ENCODE measurements around the gene USP4. TPM values are rescaled to one million over a fixed set of nuclear protein-coding genes. Genes with fewer than 3 reads are reported as not detected.

Gene USP4
- total RNA-seq, 1 experiment from 2014 or later = 31.7 TPM

DNA sequence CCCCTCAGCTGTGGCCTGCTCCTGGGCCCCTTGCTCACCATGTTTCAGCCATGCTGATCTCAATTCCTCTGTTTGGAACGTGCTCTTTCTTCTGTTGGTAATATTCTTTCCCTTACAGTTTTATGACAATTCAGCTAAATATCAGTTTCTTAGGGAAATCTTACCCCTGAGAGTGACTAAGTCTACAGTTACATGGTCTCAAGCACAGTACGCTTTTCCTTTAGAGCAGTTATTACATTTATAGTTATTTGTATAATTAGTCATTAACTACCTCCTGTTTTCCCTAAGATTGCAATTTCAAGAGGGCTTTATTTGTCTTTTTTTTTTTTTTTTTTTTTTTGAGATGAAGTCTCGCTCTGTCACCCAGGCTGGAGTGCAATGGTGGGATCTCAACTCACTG lies 86.3 kb downstream of the USP4 start:
- Histone ChIP-seq H3K4me2 (ENCODE audit: low read length) (no peak overlapping the region), H3K9me3 (ENCODE audit: control insufficient read depth in 1 of 2, insufficient read depth in 1 of 2, low read depth in 1 of 2, low read length in 2 of 2) (no peaks in the 10 kb centered on the region), H3K4me3 (replicated peaks in 1 of 2; ENCODE audit: low read depth in 1 of 2, low read length in 2 of 2) (no peak overlapping the region), H3K27me3 (ENCODE audit: insufficient read depth, low read length) (no peaks in the 10 kb centered on the region), H3K79me2 (ENCODE audit: insufficient read depth, low read length) (no peaks in the 10 kb centered on the region), H3K9me2 (ENCODE audit: insufficient read depth) (no peaks in the 10 kb centered on the region), H4K20me1 (ENCODE audit: insufficient read depth) (no peaks in the 10 kb centered on the region), H3K36me3 (ENCODE audit: control insufficient read depth in 1 of 2, insufficient read depth in 2 of 2, low read length in 2 of 2) (no peaks in the 10 kb centered on the region), H3K9ac (ENCODE audit: low read length) (no peak overlapping the region), H3K27ac (ENCODE audit: low read depth, low read length) (no peak overlapping the region), H2AFZ (ENCODE audit: low read depth, low read length, poor library complexity, severe bottlenecking) (no peak overlapping the region), H3K4me1 (ENCODE audit: control insufficient read depth in 1 of 2, insufficient read depth in 2 of 2, low read length in 2 of 2) (peaks cover 28 to 35% of the 10 kb centered on the region in 2 experiments)
- ATAC-seq (no peak), DNase-seq (ENCODE audit: low read depth, low spot score) (no peak)
- intact Hi-C loops (cut with micrococcal nuclease) = no loop called here
- TF ChIP-seq POLR2AphosphoS5 (IDR thresholded peaks at IDR 0.05; ENCODE audit: low read depth, low read length) = no peak
- TF ChIP-seq EZH2phosphoT487 (IDR thresholded peaks at IDR 0.05; ENCODE audit: borderline replicate concordance) = no peak
- TF ChIP-seq, protein P1, sequence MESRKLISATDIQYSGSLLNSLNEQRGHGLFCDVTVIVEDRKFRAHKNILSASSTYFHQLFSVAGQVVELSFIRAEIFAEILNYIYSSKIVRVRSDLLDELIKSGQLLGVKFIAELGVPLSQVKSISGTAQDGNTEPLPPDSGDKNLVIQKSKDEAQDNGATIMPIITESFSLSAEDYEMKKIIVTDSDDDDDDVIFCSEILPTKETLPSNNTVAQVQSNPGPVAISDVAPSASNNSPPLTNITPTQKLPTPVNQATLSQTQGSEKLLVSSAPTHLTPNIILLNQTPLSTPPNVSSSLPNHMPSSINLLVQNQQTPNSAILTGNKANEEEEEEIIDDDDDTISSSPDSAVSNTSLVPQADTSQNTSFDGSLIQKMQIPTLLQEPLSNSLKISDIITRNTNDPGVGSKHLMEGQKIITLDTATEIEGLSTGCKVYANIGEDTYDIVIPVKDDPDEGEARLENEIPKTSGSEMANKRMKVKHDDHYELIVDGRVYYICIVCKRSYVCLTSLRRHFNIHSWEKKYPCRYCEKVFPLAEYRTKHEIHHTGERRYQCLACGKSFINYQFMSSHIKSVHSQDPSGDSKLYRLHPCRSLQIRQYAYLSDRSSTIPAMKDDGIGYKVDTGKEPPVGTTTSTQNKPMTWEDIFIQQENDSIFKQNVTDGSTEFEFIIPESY (IDR thresholded peaks at IDR 0.05; ENCODE audit: extremely low read depth, insufficient replicate concordance, low read length) = no peak
- ChIA-PET POLR2A (no interaction called here), CTCF (interaction anchor here (0.7 kb wide), 1 partner anchor 646 kb away, joined by 3 read pairs; no protein-coding TSS in a partner anchor), RAD21 (ENCODE audit: low non-redundant PET in 1 of 2, low total read pairs in 2 of 2, uncharacterized antibody in 2 of 2, unreplicated experiment in 2 of 2) (no interaction called here)
- BruUV-seq (replicated peaks) = no TSS peak

- Histone ChIP-seq H4K20me1 (ENCODE audit: insufficient read depth) (no peaks in the 10 kb centered on the region), H3K9ac (ENCODE audit: low read length) (no peak overlapping the region), H2AFZ (ENCODE audit: low read depth, low read length, poor library complexity, severe bottlenecking) (peak overlapping the region; percentile 1), H3K79me2 (ENCODE audit: insufficient read depth, low read length) (no peaks in the 10 kb centered on the region), H3K9me3 (ENCODE audit: control insufficient read depth in 1 of 2, insufficient read depth in 1 of 2, low read depth in 1 of 2, low read length in 2 of 2) (no peaks in the 10 kb centered on the region), H3K27ac (ENCODE audit: low read depth, low read length) (no peak overlapping the region), H3K36me3 (ENCODE audit: control insufficient read depth in 1 of 2, insufficient read depth in 2 of 2, low read length in 2 of 2) (no peaks in the 10 kb centered on the region), H3K27me3 (ENCODE audit: insufficient read depth, low read length) (no peaks in the 10 kb centered on the region), H3K9me2 (ENCODE audit: insufficient read depth) (no peaks in the 10 kb centered on the region), H3K4me3 (replicated peaks in 1 of 2; ENCODE audit: low read depth in 1 of 2, low read length in 2 of 2) (no peak overlapping the region), H3K4me2 (ENCODE audit: low read length) (peak overlapping the region; percentile 17; the same call in 1 of the 2 replicates), H3K4me1 (ENCODE audit: control insufficient read depth in 1 of 2, insufficient read depth in 2 of 2, low read length in 2 of 2) (peaks cover 14 to 33% of the 10 kb centered on the region in 2 experiments)
- DNase-seq (ENCODE audit: low read depth, low spot score) (no peak), ATAC-seq (no peak)
- ChIA-PET POLR2A (no interaction called here), CTCF (no interaction called here), RAD21 (ENCODE audit: low non-redundant PET in 1 of 2, low total read pairs in 2 of 2, uncharacterized antibody in 2 of 2, unreplicated experiment in 2 of 2) (no interaction called here)
- BruUV-seq (replicated peaks) = no TSS peak
- intact Hi-C loops (cut with micrococcal nuclease) = no loop called here
- TF ChIP-seq EGR1 (IDR thresholded peaks at IDR 0.05; ENCODE audit: low read depth) = no peak
- TF ChIP-seq CEBPB (IDR thresholded peaks at IDR 0.05; ENCODE audit: low read depth) = no peak
- no peak for TF ChIP-seq FOSL1 (IDR thresholded peaks at IDR 0.05; ENCODE audit: low read depth)
- TF ChIP-seq ELF1 (IDR thresholded peaks at IDR 0.05; ENCODE audit: borderline replicate concordance, low read depth) = no peak
- TF ChIP-seq MAX (IDR thresholded peaks at IDR 0.05) = no peak
- TF ChIP-seq SIN3A (IDR thresholded peaks at IDR 0.05; ENCODE audit: low read depth) = no peak
- no peak for TF ChIP-seq REST (IDR thresholded peaks at IDR 0.05; ENCODE audit: low read depth)
- no peak for TF ChIP-seq JUND (IDR thresholded peaks at IDR 0.05)
- TF ChIP-seq EZH2phosphoT487 (IDR thresholded peaks at IDR 0.05; ENCODE audit: borderline replicate concordance) = no peak
- no peak for TF ChIP-seq ATF3 (IDR thresholded peaks at IDR 0.05)
- no peak for TF ChIP-seq TCF7L2 (IDR thresholded peaks at IDR 0.05; ENCODE audit: borderline replicate concordance, extremely low read depth, insufficient read depth, insufficient read length)
- TF ChIP-seq ZFX (IDR thresholded peaks at IDR 0.05) = no peak
- TF ChIP-seq EZH2 (IDR thresholded peaks at IDR 0.05) = no peak
- TF ChIP-seq POLR2AphosphoS5 (IDR thresholded peaks at IDR 0.05; ENCODE audit: low read depth, low read length) = no peak
- TF ChIP-seq RAD21 (IDR thresholded peaks at IDR 0.05; ENCODE audit: low read depth) = no peak
These were observed 91.0 kb downstream of the USP4 start for GRCh38 chr3:49248840-49249227.
